GM15510 (cell line): ENCODE data around the gene BRICD5.
A peak's percentile ranks its signal among the peaks of the same experiment; 100 is the strongest.

Experiments
- POLR2A ChIP-seq: IDR thresholded peaks from 3 replicates; pipeline ENCODE4 v1.6.1; 2011; ENCODE audit warnings: borderline replicate concordance; ENCODE audit not compliant: insufficient read length; ENCODE audit errors: extremely low read depth

The BRICD5 gene

GRCh38 chr16:2210386-2211365 lies at the start of gene BRICD5:
Gene BRICD5, minus strand, starts transcription at chr16:2210863. Its CDS starts 30 bp downstream, at chr16:2210833.
- no peak for TF ChIP-seq POLR2A

DNA sequence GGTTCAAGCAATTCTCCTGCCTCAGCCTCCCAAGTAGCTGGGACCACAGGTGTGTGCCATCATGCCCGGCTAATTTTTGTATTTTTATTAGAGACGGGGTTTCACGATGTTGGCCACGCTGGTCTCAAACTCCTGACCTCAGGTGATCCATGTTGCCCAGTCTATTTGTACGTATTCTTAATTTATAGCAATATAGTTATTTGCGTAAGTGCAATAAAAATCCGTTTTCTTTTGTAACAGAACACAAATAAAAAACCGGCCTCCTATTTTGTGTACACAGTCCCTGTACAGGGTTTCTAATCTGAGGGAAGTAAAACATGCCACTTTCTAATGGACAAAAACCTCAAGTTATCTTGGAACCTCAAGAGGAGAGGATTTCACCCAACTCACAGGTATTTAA lies 49.6 kb upstream of the BRICD5 start:
- no peak for TF ChIP-seq POLR2A

GRCh38 chr16:2257726-2258125 lies 47.1 kb upstream of the BRICD5 start:
- no peak for TF ChIP-seq POLR2A

GRCh38 chr16:2256531-2257140 lies 46.0 kb upstream of the BRICD5 start:
- TF ChIP-seq POLR2A = no peak

- TF ChIP-seq POLR2A = no peak
Observed at GRCh38 chr16:2253293-2253692, 42.6 kb upstream of the BRICD5 start.

DNA sequence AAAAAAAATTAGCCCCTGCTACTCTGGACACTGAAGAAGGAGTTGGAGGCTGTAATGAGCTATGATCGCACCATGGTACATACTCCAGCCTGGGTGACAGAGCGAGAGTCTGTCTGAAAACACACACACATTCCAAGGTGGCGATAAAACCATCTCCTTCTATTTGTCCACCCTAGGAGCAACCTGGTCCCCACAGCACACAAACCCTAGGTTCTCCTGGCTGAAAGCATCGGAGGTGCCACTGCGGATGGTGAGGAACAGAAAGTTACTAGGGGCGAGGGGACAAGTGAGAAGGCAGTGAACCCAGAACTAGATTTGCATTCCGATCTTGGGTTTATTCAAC lies 42.1 kb upstream of the BRICD5 start:
- TF ChIP-seq POLR2A = no peak

DNA sequence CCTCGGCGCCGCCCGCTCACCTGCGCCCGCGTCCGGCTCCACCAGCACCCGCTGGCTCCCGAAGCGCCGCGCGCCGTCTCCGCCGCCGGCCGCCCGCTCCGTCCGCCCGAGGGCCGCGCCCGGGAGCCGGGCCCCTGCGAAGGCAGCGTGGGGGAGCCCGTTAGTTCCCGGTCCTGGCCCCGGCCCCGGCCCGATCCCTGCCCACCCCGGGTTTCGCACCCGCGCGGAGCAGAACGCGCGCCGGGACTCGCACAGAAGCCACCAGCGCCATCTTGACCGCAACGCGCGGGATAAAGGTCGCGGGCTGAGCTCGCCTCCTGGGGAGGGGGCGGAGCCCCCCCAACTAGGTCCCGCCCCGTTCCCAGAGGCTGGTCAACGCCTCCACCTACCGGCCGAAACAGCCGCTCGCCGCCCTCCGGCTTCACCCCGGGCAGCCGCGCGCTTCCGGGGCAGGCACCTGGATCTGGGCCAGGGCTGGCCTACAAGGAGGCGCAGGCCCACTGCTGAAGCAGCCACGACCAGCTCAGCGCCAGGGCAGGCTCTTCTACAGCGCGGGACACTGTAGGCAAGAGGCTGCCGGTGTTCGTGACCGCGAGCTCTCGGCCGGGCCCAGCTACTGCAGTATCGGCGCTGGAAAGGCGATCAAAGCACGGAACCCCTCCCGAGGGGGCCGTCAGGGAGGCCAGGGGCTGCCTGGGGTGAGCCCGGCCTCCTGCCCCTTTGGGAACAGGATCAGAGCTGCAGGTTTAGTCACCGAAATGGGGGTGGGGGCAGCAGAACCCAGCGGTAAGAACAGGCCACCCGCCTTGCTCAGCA lies 40.8 kb upstream of the BRICD5 start, which contains the start of gene ECI1:
ECI1 (minus strand) TSS at position 292 of the 816 bp plus-strand sequence; CDS start at position 271, 21 bp downstream.
- TF ChIP-seq POLR2A = peak; percentile 92

DNA sequence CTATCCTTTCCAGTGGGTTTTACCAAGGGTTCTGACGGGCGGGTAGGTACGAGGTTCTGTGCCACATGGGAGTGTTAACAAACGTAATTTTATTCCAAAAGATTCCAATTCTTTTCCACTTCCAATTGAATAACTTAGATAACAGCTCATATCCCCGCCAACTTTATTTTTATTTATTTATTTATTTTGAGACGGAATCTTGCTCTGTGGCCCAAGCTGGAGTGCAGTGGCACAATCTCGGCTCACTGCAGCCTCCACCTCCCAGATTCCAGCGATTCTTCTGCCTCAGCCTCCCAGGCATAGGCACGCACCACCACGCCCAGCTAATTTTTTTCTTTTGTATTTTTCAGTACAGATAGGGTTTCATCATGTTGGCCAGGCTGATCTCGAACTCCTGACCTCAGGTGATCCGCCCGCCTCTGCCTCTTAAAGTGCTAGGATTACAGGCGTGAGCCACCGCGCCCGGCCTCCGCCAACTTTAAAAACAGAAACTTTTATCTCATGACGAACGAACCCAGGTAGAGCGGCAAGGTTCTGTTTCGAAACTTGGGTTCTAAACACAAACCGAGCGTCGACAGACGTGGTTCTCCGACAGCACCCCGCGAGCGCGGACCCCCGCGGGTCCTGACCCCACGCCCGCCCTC lies 40.1 kb upstream of the BRICD5 start:
- TF ChIP-seq POLR2A = no peak

DNA sequence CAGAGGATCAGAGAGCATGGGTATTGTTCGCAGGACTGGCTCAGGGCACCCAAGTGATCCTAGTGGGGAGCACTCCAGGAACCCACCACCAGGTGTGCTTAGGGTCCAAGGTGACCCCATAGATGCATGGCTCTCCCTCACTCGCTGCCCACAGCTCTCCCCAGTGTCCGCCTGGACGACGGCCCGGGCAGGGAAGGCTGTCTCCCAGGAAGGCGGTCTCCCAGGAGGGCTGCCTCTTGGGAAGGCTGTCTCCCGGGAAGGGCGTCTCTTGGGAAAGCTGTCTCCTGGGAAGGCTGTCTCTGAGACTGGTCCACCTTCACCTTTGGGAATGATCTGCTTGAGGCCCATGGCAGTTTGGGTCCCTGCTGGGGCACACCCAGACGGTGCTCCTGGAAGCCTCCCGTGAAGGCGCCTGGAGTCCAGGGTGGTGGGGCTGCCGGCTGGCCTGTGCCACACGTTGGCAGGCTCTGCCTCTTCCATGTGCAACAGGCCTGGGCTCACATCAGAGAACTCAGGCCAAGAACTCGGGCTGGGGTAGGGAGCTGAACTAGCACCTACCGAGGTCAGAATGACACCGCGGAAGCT lies 35.7 kb upstream of the BRICD5 start:
- no peak for TF ChIP-seq POLR2A

- no peak for TF ChIP-seq POLR2A
Observed at GRCh38 chr16:2244926-2245795, 34.5 kb upstream of the BRICD5 start.

DNA sequence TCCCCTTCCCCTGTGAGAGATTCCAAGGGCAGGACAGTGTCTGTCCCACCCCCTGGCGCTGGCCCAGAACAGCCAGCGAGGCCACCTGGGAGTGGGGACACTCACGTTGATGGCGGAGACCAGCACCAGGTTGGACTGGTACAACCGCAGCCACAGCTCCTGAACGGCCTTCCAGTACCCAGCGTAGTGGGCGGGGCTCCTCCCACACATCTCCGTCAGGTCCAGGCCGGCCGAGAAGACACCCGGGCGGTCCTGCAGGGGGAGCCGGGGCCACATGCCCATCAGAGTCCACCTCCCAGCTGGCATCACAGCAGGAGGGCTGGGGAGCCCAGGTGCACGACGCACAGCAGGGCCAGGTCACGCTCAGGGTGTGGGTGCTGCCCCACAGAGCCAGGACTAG lies 33.6 kb upstream of the BRICD5 start:
- no peak for TF ChIP-seq POLR2A

DNA sequence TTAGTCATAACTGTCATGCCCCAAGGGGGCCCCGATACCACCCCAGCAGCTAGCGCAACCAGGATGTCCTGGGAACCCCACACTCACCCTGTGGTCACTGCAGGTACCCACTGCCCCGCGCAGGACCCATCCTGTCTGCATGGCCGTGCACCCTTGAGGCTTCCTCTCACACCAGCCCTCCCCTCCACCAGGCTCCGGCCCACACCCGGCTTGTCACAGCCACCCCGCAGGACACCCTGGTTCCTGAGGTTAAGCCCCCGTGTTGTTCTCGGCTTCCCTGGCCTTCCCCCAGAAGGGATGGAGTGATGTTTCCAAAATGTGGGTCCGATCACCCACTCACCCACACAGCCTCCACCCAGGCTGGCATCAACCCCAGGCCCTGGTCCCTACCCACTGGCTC lies 33.1 kb upstream of the BRICD5 start:
- TF ChIP-seq POLR2A = no peak

DNA sequence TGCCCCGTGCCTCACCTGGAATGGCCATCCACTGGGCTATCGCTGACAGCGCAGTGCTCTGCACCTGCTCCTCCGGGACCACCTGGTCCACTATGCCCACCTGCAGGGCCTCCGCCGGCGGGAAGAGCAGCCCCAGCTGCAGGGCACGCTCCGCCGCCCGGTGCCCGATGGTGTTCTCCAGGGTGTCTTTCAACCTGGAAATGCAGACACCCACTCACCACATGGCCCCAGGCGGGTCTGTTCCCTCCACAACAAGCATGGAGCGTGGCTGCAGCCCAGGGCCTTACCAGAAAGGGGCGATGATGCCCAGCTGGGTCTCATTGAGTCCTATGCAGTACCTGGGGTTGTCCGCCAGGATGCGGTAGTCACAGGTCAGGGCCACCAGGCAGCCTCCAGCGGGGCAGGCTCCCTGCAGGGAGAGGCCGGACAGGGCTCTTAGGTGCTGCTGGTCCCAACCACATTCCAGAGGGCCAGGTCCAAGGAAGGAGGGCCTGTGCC lies 32.4 kb upstream of the BRICD5 start:
- TF ChIP-seq POLR2A = no peak
